ENCODE data around the gene SENP2. TPM values are rescaled to one million over a fixed set of nuclear protein-coding genes. Genes with fewer than 3 reads are reported as not detected.
A peak's percentile ranks its signal among the peaks of the same experiment; 100 is the strongest.

Gene SENP2
- total and polyA plus RNA-seq, 9 of the 15 experiments (the other 6 are each of a cell fraction or from before 2014, with no cell fraction given): 11.8 to 67.1 (median 41.1) TPM

- TF ChIP-seq DNMT1 (IDR thresholded peaks at IDR 0.05) (no peak), ZNF583 (CRISPR knock-in tag; IDR thresholded peaks at IDR 0.05) (no peak), HNRNPL (IDR thresholded peaks at IDR 0.05; ENCODE audit: low read depth, low read length) (no peak), C11orf30 (IDR thresholded peaks at IDR 0.05; ENCODE audit: low read depth) (no peak), NR4A1 (CRISPR knock-in tag; IDR thresholded peaks at IDR 0.05) (no peak), NR4A1 (tag; IDR thresholded peaks at IDR 0.05) (no peak), RBM22 (IDR thresholded peaks at IDR 0.05; ENCODE audit: low read depth, low read length, poor library complexity, severe bottlenecking) (no peak), FOXA3 (CRISPR knock-in tag; conservative IDR thresholded peaks at IDR 0.05 in 1 of 2, IDR thresholded peaks at IDR 0.05 in 1 of 2) (no peak), FOXJ2 (tag; IDR thresholded peaks at IDR 0.05) (no peak), ZBTB8A (IDR thresholded peaks at IDR 0.05; ENCODE audit: partially characterized antibody) (no peak), MAZ (CRISPR knock-in tag; conservative IDR thresholded peaks at IDR 0.05 in 1 of 2, IDR thresholded peaks at IDR 0.05 in 1 of 2) (no peak), ZNF384 (IDR thresholded peaks at IDR 0.05; ENCODE audit: low read depth, low read length) (no peak), VEZF1 (CRISPR knock-in tag; IDR thresholded peaks at IDR 0.05) (no peak; the same call in 1 of the 2 replicates), SNRNP70 (optimal IDR thresholded peaks at IDR 0.05; ENCODE audit: low read depth, low read length) (no peak), MLX (CRISPR knock-in tag; conservative IDR thresholded peaks at IDR 0.05) (no peak), PTTG1 (tag; IDR thresholded peaks at IDR 0.05; ENCODE audit: low read depth) (no peak), ELK1 (CRISPR knock-in tag; IDR thresholded peaks at IDR 0.05) (no peak), ZNF75A (CRISPR knock-in tag; IDR thresholded peaks at IDR 0.05) (no peak), NCOA2 (IDR thresholded peaks at IDR 0.05; ENCODE audit: partially characterized antibody in 2 of 2) (no peak), SREBF1 (IDR thresholded peaks at IDR 0.05; ENCODE audit: borderline replicate concordance, low read depth, low read length) (no peak), TAF9B (IDR thresholded peaks at IDR 0.05; ENCODE audit: partially characterized antibody) (peak; percentile 52), ZNF695 (CRISPR knock-in tag; IDR thresholded peaks at IDR 0.05) (no peak), SRSF1 (IDR thresholded peaks at IDR 0.05; ENCODE audit: low read depth, low read length) (no peak), CGGBP1 (CRISPR knock-in tag; IDR thresholded peaks at IDR 0.05) (no peak), BRF2 (IDR thresholded peaks at IDR 0.05; ENCODE audit: borderline replicate concordance, insufficient read depth, insufficient read length) (no peak)
Measured at GRCh38 chr3:185537369-185537970, 48.6 kb upstream of the SENP2 start (continued).
